ENCODE data around the gene PHKG2.

Gene PHKG2

GRCh38 chr16:30784215-30784614 is 36.0 kb downstream of the PHKG2 start:
- no peak for TF ChIP-seq CTCF (IDR thresholded peaks at IDR 0.05; ENCODE audit: insufficient read depth, low read length, missing control alignments)
- no peak for DNase-seq (ENCODE audit: low read depth, low spot score)
- no peak overlapping the region for H3K4me3 ChIP-seq (ENCODE audit: low read depth, low read length)
- CTCF ChIA-PET, result interaction anchor here (1.5 to 1.9 kb wide), 2 partner anchors 29 to 30 kb away, joined by 4 to 6 read pairs; no protein-coding TSS in a partner anchor
- POLR2A ChIA-PET, result interaction anchor here (2.2 kb wide), 1 partner anchor 21 kb away, joined by 9 read pairs; no protein-coding TSS in a partner anchor

GRCh38 chr16:30785126-30786106 is 37.2 kb downstream of the PHKG2 start:
- ChIA-PET POLR2A (interaction anchor here (2.2 kb wide), 1 partner anchor 20 kb away, joined by 9 read pairs; no protein-coding TSS in a partner anchor), CTCF (interaction anchor here (0.6 to 1.9 kb wide), 4 partner anchors 21 to 29 kb away, joined by 3 to 6 read pairs (median 4); no protein-coding TSS in a partner anchor)
- no peak for DNase-seq (ENCODE audit: low read depth, low spot score)
- peak overlapping the region; percentile 93 for H3K4me3 ChIP-seq (ENCODE audit: low read depth, low read length)
- no peak for TF ChIP-seq CTCF (IDR thresholded peaks at IDR 0.05; ENCODE audit: insufficient read depth, low read length, missing control alignments)

GRCh38 chr16:30786115-30786935 is 38.1 kb downstream of the PHKG2 start:
- no peak for TF ChIP-seq CTCF (IDR thresholded peaks at IDR 0.05; ENCODE audit: insufficient read depth, low read length, missing control alignments)
- POLR2A ChIA-PET, result interaction anchor here (0.6 to 2.2 kb wide), 7 partner anchors 8 to 88 kb away, joined by 3 to 47 read pairs (median 5); partner anchors contain the start of gene PHKG2

GRCh38 chr16:30786936-30787612 is 38.8 kb downstream of the PHKG2 start, which contains the start of gene ZNF629:
Gene ZNF629 (minus strand): TSS chr16:30787205. CDS start chr16:30784482, 2,723 bp downstream.
- no peak for TF ChIP-seq CTCF (IDR thresholded peaks at IDR 0.05; ENCODE audit: insufficient read depth, low read length, missing control alignments)
- no peak for DNase-seq (ENCODE audit: low read depth, low spot score)

More at GRCh38 chr16:30786115-30786935, 38.1 kb downstream of the PHKG2 start:
- DNase-seq (ENCODE audit: low read depth, low spot score), result no peak
- peak overlapping the region; percentile 93 for H3K4me3 ChIP-seq (ENCODE audit: low read depth, low read length)
- CTCF ChIA-PET, result interaction anchor here (1.9 to 3.4 kb wide), 2 partner anchors 28 kb away, joined by 6 to 12 read pairs; no protein-coding TSS in a partner anchor

GRCh38 chr16:30787613-30788378 is 39.6 kb downstream of the PHKG2 start:
- no peak for DNase-seq (ENCODE audit: low read depth, low spot score)
- TF ChIP-seq CTCF (IDR thresholded peaks at IDR 0.05; ENCODE audit: insufficient read depth, low read length, missing control alignments), result no peak
- ChIA-PET POLR2A (interaction anchor here (0.6 to 2.0 kb wide), 7 partner anchors 10 to 87 kb away, joined by 3 to 47 read pairs (median 4); partner anchors contain the start of gene PHKG2), CTCF (interaction anchor here (1.2 to 3.4 kb wide), 2 partner anchors 26 to 154 kb away, joined by 3 to 12 read pairs; no protein-coding TSS in a partner anchor)
- H3K4me3 ChIP-seq (ENCODE audit: low read depth, low read length), result peak overlapping the region; percentile 93

More at GRCh38 chr16:30786936-30787612, 38.8 kb downstream of the PHKG2 start, which contains the start of gene ZNF629:
- peak within 1 kb of the TSS; percentile 93 for H3K4me3 ChIP-seq (ENCODE audit: low read depth, low read length)
- ChIA-PET POLR2A (interaction anchor here (0.6 to 2.0 kb wide), 8 partner anchors 9 to 87 kb away, joined by 3 to 47 read pairs (median 4); partner anchors contain the start of gene PHKG2), CTCF (interaction anchor here (3.4 kb wide), 1 partner anchor 27 kb away, joined by 12 read pairs; no protein-coding TSS in a partner anchor)

Measured in AG04449 (cell line).